PC-9 (cell line): ENCODE measurements around the gene CBX4.

Experiments used
- CTCF ChIP-seq: fragments of 200-600 bp; sonication (generic); conservative IDR thresholded peaks from 2 replicates; pipeline ENCODE4 v1.6.1; 2017; ENCODE audit warnings: mixed run types, antibody characterized with exemption, mild to moderate bottlenecking, moderate library complexity
- EZH2 ChIP-seq: fragments of 200-600 bp; sonication (generic); IDR thresholded peaks from 2 replicates; pipeline ENCODE4 v1.8.0; 2017; ENCODE audit warnings: antibody characterized with exemption, low read depth

- TF ChIP-seq EZH2, result no peak
- no peak for TF ChIP-seq CTCF
Measured at GRCh38 chr17:79815836-79816461, 23.3 kb downstream of the CBX4 start.
